GM12873 (cell line): ENCODE results near the gene SMAD2.

ENCODE experiments used
- CTCF ChIP-seq: IDR thresholded peaks from 2 replicates; pipeline ENCODE4 v1.5.1; 2012; ENCODE audit warnings: low read depth, mild to moderate bottlenecking, moderate library complexity, low read length, control low read depth; ENCODE audit not compliant: insufficient read depth; ENCODE audit errors: missing control alignments

Gene SMAD2

GRCh38 chr18:47901624-47902362 lies 28.7 kb downstream of the SMAD2 start:
- TF ChIP-seq CTCF, result no peak

GRCh38 chr18:47899107-47899840 lies 31.2 kb downstream of the SMAD2 start:
- TF ChIP-seq CTCF, result no peak

- TF ChIP-seq CTCF, result no peak
These were observed 31.8 kb downstream of the SMAD2 start for GRCh38 chr18:47898696-47899095.

GRCh38 chr18:47898055-47898454 lies 32.4 kb downstream of the SMAD2 start:
- no peak for TF ChIP-seq CTCF

GRCh38 chr18:47895565-47896250 lies 34.8 kb downstream of the SMAD2 start:
- TF ChIP-seq CTCF, result no peak

GRCh38 chr18:47893939-47894699 lies 36.3 kb downstream of the SMAD2 start:
- TF ChIP-seq CTCF, result no peak
